Stimulated activated CD8-positive, alpha-beta memory T cell treated with anti-CD3 and anti-CD28 coated beads, Interleukin-7, amount 100 ng/mL, for 4 hours (primary cell): ENCODE data around the gene ERC2.
"Not testable (repeated sequence)": the region's sequence is repeated elsewhere in the genome, so short reads cannot be mapped to it uniquely, and the experiment has no call there.

Experiments used
- DNase-seq, 2 donors: peaks; one replicate each; pipeline ENCODE4 v3.0.0-alpha.2; 2020; ENCODE audit warnings: low read depth in 2 of 2

ERC2 gene

GRCh38 chr3:56309465-56309864 lies 158.8 kb downstream of the ERC2 start:
- no peak for DNase-seq

GRCh38 chr3:56308471-56308870 lies 159.8 kb downstream of the ERC2 start:
- DNase-seq = no peak

- DNase-seq = no peak
These were observed 164.2 kb downstream of the ERC2 start for GRCh38 chr3:56304069-56304468.

- DNase-seq = no peak
These were observed 164.8 kb downstream of the ERC2 start for GRCh38 chr3:56303487-56303886.

- no peak for DNase-seq
These were observed 165.8 kb downstream of the ERC2 start for GRCh38 chr3:56302417-56302816.

- no peak for DNase-seq
These were observed 170.9 kb downstream of the ERC2 start for GRCh38 chr3:56297281-56297840.

- no peak for DNase-seq
These were observed 171.9 kb downstream of the ERC2 start for GRCh38 chr3:56296361-56296760.

GRCh38 chr3:56295161-56295560 lies 173.1 kb downstream of the ERC2 start:
- DNase-seq = no peak

- DNase-seq = no peak
These were observed 174.0 kb downstream of the ERC2 start for GRCh38 chr3:56294286-56294685.

- no peak for DNase-seq
These were observed 176.3 kb downstream of the ERC2 start for GRCh38 chr3:56291953-56292352.

- DNase-seq = no peak
These were observed 177.0 kb downstream of the ERC2 start for GRCh38 chr3:56291244-56291680.

- DNase-seq = no peak
These were observed 177.9 kb downstream of the ERC2 start for GRCh38 chr3:56290374-56290773.

GRCh38 chr3:56288258-56288657 lies 180.0 kb downstream of the ERC2 start:
- no peak for DNase-seq

GRCh38 chr3:56282341-56282740 lies 185.9 kb downstream of the ERC2 start:
- no peak for DNase-seq

- DNase-seq = no peak
These were observed 191.0 kb downstream of the ERC2 start for GRCh38 chr3:56277236-56277635.

- DNase-seq = no peak
These were observed 193.1 kb downstream of the ERC2 start for GRCh38 chr3:56275120-56275519.

- DNase-seq = no peak
These were observed 198.3 kb downstream of the ERC2 start for GRCh38 chr3:56269755-56270535.

- no peak for DNase-seq
These were observed 199.5 kb downstream of the ERC2 start for GRCh38 chr3:56268616-56269383.

- not testable (repeated sequence) for DNase-seq
These were observed 206.4 kb downstream of the ERC2 start for GRCh38 chr3:56261852-56262251.

GRCh38 chr3:56260262-56260661 lies 208.0 kb downstream of the ERC2 start:
- no peak for DNase-seq

GRCh38 chr3:56257826-56258225 lies 210.4 kb downstream of the ERC2 start:
- DNase-seq = no peak

- no peak for DNase-seq
These were observed 213.4 kb downstream of the ERC2 start for GRCh38 chr3:56254835-56255234.
